Activated CD8-positive, alpha-beta T cell treated with anti-CD3 and anti-CD28 coated beads, Interleukin-2, amount 10 ng/mL, durations not matched to agents 7 days and 5 days (primary cell): Measurements from ENCODE around the gene SSMEM1. TPM values are rescaled to one million over a fixed set of nuclear protein-coding genes. Genes with fewer than 3 reads are reported as not detected.
"Not testable (repeated sequence)": the region's sequence is repeated elsewhere in the genome, so short reads cannot be mapped to it uniquely, and the experiment has no call there.

Experiments used
- ATAC-seq: fragments of 150-1000 bp; cut with Tn5 transposase; one replicate; pipeline ENCODE4 v1.10.0; 2021; ENCODE audit warnings: moderate library complexity
- CTCF ChIA-PET: fragments of 350-600 bp; sonication (Branson Sonifier 250); formaldehyde crosslinking; loops from one replicate; lab custom pipeline; 2021; ENCODE audit warnings: antibody characterized with exemption; lab: Charles Lee
- POLR2A ChIA-PET: fragments of 350-600 bp; sonication (Branson Sonifier 250); formaldehyde crosslinking; loops from one replicate; lab custom pipeline; 2021; ENCODE audit warnings: antibody characterized with exemption; lab: Charles Lee
- DNase-seq: peaks from one replicate; pipeline ENCODE4 v3.0.0-alpha.2; 2020
- H3K27ac Mint-ChIP-seq: one replicate; pipeline ENCODE4 v1.8.0; 2021; ENCODE audit warnings: mild to moderate bottlenecking, mixed read lengths
- H3K27me3 Mint-ChIP-seq: one replicate; pipeline ENCODE4 v1.8.0; 2021; ENCODE audit warnings: low read depth, mixed read lengths
- H3K36me3 Mint-ChIP-seq: one replicate; pipeline ENCODE4 v1.8.0; 2021; ENCODE audit warnings: low read depth, mixed read lengths
- H3K4me1 Mint-ChIP-seq: one replicate; pipeline ENCODE4 v1.8.0; 2021; ENCODE audit warnings: low read depth, mixed read lengths
- H3K4me3 Mint-ChIP-seq: one replicate; pipeline ENCODE4 v1.8.0; 2021; ENCODE audit warnings: mild to moderate bottlenecking, mixed read lengths
- H3K9me3 Mint-ChIP-seq: one replicate; pipeline ENCODE4 v1.8.0; 2022; ENCODE audit warnings: mixed read lengths; ENCODE audit not compliant: insufficient read depth
- total RNA-seq, 2 experiments: library from RNA; stranded (reverse); gene quantifications; one replicate each; pipeline ENCODE4 v1.2.3, GENCODE V29; 2021

SSMEM1 gene
- total RNA-seq, 2 experiments from 2014 or later, result not detected

DNA sequence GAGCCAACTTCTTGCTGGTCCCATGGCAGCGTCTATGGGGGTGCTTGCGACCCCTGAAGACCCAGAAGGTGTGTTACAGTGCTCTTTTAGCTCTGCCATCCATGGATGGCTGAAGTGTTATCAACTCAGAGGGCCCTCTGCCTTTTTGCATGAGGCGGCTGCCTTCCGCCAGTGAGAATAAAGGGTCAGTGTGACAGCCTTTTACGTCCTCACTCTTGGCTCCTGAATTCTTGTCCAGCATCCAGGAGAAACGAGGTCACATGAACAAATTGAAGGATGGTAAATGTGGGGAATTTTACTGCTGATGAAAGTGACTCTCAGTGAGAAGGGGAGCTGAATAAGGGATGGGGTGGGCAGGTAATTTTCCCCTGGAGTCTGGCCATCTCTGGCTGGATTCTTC is 24.1 kb downstream of the SSMEM1 start:
- DNase-seq (no peak), ATAC-seq (no peak)
- H3K27me3 Mint-ChIP-seq, result peaks cover 7% of the 10 kb centered on the region
- POLR2A ChIA-PET, result no interaction called here
- no peaks in the 10 kb centered on the region for H3K4me1 Mint-ChIP-seq
- H3K4me3 Mint-ChIP-seq, result no peak overlapping the region
- no peak overlapping the region for H3K27ac Mint-ChIP-seq
- H3K36me3 Mint-ChIP-seq, result no peaks in the 10 kb centered on the region
- CTCF ChIA-PET, result no interaction called here
- H3K9me3 Mint-ChIP-seq, result no peaks in the 10 kb centered on the region

DNA sequence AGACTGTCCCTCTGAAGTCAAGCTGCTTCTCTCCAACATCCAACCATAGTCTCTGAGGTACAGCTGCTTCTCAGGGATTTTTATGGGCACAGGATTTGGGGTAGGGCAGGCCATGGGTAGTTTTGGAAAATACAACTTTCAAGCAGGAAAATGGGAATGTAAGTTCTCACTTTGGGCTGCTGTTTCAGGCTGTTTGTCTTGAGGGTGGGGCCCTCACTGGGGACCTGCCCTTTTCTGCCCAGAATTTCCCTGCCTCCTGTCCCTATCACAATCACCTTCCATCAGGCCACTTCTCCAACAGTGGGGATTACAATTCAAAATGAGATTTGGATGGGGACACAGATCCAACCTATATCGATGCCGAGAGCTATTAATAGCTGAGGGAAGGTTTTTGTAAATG is 24.5 kb downstream of the SSMEM1 start:
- ChIA-PET CTCF (no interaction called here), POLR2A (no interaction called here)
- H3K27me3 Mint-ChIP-seq, result peaks cover 10% of the 10 kb centered on the region
- ATAC-seq, result no peak
- DNase-seq, result no peak
- no peaks in the 10 kb centered on the region for H3K4me1 Mint-ChIP-seq
- H3K27ac Mint-ChIP-seq, result no peak overlapping the region
- H3K9me3 Mint-ChIP-seq, result no peaks in the 10 kb centered on the region
- H3K4me3 Mint-ChIP-seq, result no peak overlapping the region
- no peaks in the 10 kb centered on the region for H3K36me3 Mint-ChIP-seq

DNA sequence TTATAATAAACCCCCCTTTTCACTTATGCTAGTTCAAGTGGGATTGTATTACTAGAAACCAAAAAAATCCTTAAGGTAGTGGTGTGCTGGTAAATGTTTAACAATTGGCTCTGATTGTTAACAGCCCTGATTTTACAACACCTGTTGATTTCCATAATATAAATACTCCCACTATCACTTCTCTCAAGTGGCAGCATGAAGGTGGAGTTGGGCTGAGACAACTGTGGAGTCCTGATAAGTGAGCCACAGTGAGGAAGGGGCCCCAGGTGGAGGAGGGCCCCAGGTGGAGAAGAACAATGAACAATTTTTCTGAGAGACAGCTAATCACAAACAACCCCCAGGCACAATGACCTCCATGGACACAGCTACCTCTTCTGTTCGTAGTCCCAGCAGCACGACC is 26.4 kb downstream of the SSMEM1 start:
- ChIA-PET CTCF (no interaction called here), POLR2A (no interaction called here)
- Mint-ChIP-seq H3K9me3 (no peaks in the 10 kb centered on the region), H3K27me3 (peaks cover 11% of the 10 kb centered on the region), H3K4me3 (no peak overlapping the region), H3K27ac (no peak overlapping the region), H3K4me1 (no peaks in the 10 kb centered on the region), H3K36me3 (no peaks in the 10 kb centered on the region)
- DNase-seq, result no peak
- ATAC-seq, result no peak

DNA sequence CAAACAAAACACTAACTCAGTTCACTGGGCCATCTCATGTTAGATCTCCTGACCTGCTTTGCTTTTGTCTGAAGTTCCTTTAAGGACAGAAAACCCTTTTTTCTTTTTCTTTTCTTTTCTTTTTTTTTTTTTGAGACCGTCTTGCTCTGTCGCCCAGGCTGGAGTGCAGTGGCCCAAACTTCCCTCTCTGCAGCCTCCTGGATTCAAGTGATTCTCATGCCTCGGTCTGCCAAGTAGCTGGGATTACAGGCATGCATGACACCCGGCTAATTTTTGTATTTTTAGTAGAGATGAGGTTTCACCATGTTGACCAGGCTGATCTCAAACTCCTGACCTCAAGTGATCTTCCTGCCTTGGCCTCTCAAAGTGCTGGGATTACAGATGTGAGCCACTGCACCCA is 28.7 kb downstream of the SSMEM1 start:
- not testable (repeated sequence) for H3K4me3 Mint-ChIP-seq

DNA sequence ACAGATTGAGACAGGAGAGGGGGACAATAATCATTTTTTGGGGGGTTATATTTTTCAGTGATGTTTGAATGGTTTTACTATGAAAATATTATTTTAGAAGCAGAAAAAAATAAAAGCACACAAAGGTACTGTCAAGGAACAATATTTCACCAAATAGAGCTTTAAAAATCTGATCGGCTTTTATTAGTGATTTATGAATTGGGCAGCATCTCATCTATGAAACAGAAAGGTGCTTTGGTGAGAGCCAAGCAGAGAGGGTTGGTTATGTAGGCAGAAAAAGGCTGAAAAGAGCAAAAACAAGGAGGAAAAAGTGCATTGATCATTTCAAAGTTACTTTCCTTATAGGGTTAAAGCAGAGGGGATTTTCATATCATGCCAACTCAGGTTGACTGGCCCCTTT is 32.6 kb downstream of the SSMEM1 start:
- peaks cover 11% of the 10 kb centered on the region for H3K4me1 Mint-ChIP-seq
- no peak for ATAC-seq
- H3K27ac Mint-ChIP-seq, result no peak overlapping the region
- H3K27me3 Mint-ChIP-seq, result peaks cover 15% of the 10 kb centered on the region
- no peaks in the 10 kb centered on the region for H3K36me3 Mint-ChIP-seq
- no peak overlapping the region for H3K4me3 Mint-ChIP-seq
- ChIA-PET POLR2A (interaction anchor here (1.6 kb wide), 1 partner anchor 35 kb away, joined by 4 read pairs; the partner anchor contains the start of gene TMEM209), CTCF (interaction anchor here (1.0 to 2.3 kb wide), 2 partner anchors 168 to 518 kb away, joined by 3 to 8 read pairs; no protein-coding TSS in a partner anchor)
- DNase-seq, result no peak
- peaks cover 4% of the 10 kb centered on the region for H3K9me3 Mint-ChIP-seq

More for the DNA sequence above, 28.7 kb downstream of the SSMEM1 start:
- CTCF ChIA-PET, DNase-seq, ATAC-seq, H3K36me3 Mint-ChIP-seq, H3K9me3 Mint-ChIP-seq, H3K4me1 Mint-ChIP-seq, POLR2A ChIA-PET, H3K27ac Mint-ChIP-seq: not testable (repeated sequence)
- H3K27me3 Mint-ChIP-seq, result peaks cover 10% of the 10 kb centered on the region

DNA sequence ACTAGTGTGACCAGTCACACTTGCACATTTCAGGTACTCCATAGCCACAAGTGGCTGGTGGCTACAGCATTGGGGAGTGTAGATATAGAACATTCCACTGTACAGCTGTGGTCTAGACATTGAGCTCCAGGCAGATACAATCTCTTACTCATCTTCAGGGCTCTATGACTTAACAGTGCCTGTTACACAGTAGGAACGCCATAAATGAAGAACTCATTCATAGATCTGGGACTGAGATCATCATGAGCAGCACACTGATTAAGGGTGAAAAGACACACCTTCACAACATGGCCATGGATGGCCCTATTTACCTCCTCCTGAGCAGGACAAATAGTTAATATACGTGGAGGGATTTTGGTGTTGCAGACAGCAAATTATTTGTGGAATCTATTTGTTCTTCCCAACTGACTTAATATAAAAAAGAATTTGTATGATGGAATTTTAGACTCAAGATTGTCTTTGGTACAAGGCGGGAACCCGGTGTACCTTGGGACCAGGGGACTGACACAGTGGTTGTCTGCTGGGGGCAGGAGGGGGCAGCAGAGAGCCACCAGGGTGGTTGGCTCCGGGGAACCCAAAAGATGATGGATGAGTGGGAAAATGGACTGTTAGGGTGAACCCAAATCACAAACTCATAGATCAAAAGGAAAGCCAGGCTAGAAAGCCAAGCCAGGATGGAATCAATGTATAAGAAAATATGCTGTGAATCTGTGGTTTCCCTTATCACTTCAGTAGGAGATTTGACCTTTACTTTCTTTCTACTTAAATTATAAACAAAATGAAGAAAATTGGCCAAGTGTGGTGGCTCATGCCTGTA is 34.7 kb downstream of the SSMEM1 start:
- peaks cover 4% of the 10 kb centered on the region for H3K27me3 Mint-ChIP-seq
- no peaks in the 10 kb centered on the region for H3K36me3 Mint-ChIP-seq
- H3K4me3 Mint-ChIP-seq, result no peak overlapping the region
- no peak overlapping the region for H3K27ac Mint-ChIP-seq
- H3K9me3 Mint-ChIP-seq, result peaks cover 4% of the 10 kb centered on the region
- ATAC-seq, result peak; percentile 90
- peak; percentile 69 for DNase-seq
- POLR2A ChIA-PET, result no interaction called here
- H3K4me1 Mint-ChIP-seq, result peaks cover 11% of the 10 kb centered on the region
- CTCF ChIA-PET, result interaction anchor here (0.7 to 3.0 kb wide), 5 partner anchors 171 to 515 kb away, joined by 3 to 22 read pairs (median 4); partner anchors contain the start of gene KLHDC10

DNA sequence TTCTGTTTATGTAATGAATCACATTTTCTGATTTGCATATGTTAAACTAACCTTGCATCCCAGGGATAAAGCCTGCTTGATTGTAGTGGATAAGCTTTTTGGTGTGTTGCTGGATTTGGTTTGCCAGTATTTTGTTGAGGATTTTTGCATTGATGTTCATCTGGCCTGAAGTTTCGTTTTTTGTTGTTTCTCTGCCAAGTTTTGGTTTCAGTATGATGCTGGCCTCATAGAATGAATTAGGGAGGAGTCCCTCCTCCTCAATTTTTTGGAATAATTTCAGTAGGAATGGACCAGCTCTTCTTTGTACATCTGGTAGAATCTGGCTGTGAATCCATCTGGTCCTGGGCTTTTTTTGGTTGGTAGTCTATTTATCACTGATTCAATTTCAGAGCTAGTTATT is 35.8 kb downstream of the SSMEM1 start:
- peaks cover 11% of the 10 kb centered on the region for H3K4me1 Mint-ChIP-seq
- CTCF ChIA-PET, result interaction anchor here (0.9 to 3.0 kb wide), 7 partner anchors 51 to 514 kb away, joined by 4 to 22 read pairs (median 5); partner anchors contain the start of gene KLHDC10
- ATAC-seq, POLR2A ChIA-PET, H3K27me3 Mint-ChIP-seq, H3K9me3 Mint-ChIP-seq, H3K27ac Mint-ChIP-seq, H3K4me3 Mint-ChIP-seq, H3K36me3 Mint-ChIP-seq, DNase-seq: not testable (repeated sequence)

DNA sequence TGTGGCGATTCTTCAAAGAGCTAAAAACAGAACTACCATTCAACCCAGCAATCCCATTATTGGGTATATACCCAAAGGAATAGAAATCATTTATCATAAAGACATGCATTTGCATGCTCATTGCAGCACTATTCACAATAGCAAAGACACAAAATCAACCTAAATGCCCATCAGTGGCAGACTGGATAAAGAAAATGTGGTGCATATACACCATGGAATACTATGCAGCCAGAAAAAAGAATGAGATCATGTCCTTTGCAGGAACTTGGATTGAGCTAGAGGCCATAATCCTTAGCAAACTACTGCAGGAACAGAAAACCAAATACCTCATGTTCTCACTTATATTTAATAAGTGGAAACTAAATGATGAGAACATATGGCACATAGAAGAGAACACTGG is 38.8 kb downstream of the SSMEM1 start:
- H3K36me3 Mint-ChIP-seq, CTCF ChIA-PET, ATAC-seq, H3K27ac Mint-ChIP-seq, H3K9me3 Mint-ChIP-seq, H3K27me3 Mint-ChIP-seq, DNase-seq, H3K4me3 Mint-ChIP-seq, POLR2A ChIA-PET: not testable (repeated sequence)
- H3K4me1 Mint-ChIP-seq, result peaks cover 11% of the 10 kb centered on the region

DNA sequence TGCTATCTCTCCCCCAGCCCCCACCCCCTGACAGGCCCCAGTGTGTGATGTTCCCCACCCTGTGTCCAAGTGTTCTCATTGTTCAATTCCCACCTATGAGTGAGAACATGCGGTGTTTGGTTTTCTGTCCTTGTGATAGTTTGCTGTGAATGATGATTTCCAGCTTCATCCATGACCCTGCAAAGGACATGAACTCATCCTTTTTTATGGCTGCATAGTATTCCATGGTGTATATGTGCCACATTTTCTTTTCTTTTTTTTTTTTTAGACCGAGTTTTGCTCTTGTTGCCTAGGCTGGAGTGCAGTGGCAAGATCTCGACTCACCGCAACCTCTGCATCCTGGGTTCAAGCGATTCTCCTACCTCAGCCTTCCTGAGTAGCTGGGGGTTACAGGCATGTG is 41.2 kb downstream of the SSMEM1 start:
- peaks cover 17% of the 10 kb centered on the region for H3K27me3 Mint-ChIP-seq
- POLR2A ChIA-PET, H3K9me3 Mint-ChIP-seq, H3K4me3 Mint-ChIP-seq, DNase-seq, ATAC-seq, CTCF ChIA-PET, H3K4me1 Mint-ChIP-seq, H3K36me3 Mint-ChIP-seq, H3K27ac Mint-ChIP-seq: not testable (repeated sequence)

DNA sequence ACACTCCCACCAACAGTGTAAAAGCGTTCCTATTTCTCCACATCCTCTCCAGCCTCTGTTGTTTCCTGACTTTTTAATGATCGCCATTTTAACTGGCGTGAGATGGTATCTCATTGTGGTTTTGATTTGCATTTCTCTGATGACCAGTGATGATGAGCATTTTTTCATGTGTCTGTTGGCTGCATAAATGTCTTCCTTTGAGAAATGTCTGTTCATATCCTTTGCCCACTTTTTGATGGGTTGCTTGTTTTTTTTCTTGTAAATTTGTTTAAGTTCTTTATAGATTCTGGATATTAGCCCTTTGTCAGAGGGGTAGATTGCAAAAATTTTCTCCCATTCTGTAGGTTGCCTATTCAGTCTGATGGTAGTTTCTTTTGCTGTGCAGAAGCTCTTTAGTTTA is 42.0 kb downstream of the SSMEM1 start:
- H3K36me3 Mint-ChIP-seq, CTCF ChIA-PET, H3K27ac Mint-ChIP-seq, DNase-seq, H3K9me3 Mint-ChIP-seq, ATAC-seq, H3K4me1 Mint-ChIP-seq, H3K4me3 Mint-ChIP-seq, POLR2A ChIA-PET: not testable (repeated sequence)
- H3K27me3 Mint-ChIP-seq, result peaks cover 20% of the 10 kb centered on the region

DNA sequence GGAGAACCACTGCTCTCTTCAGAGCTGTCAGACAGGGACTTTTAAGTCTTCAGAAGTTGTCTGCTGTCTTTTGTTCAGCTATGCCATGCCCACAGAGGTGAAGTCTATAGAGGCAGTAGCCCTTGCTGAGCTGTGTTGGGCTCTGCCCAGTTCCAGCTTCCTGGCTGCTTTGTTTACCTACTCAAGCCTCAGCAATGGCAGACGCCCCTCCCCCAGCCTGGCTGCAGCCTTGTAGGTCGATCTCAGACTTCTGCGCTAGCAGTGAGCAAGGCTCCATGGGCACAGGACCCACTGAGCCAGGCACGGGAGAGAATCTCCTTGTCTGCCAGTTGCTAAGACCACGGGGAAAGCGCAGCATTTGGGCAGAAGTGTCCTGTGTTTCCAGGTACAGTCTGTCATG is 46.9 kb downstream of the SSMEM1 start:
- DNase-seq (no peak), ATAC-seq (no peak)
- ChIA-PET CTCF (no interaction called here), POLR2A (no interaction called here)
- Mint-ChIP-seq H3K9me3 (peaks cover 6% of the 10 kb centered on the region), H3K4me1 (no peaks in the 10 kb centered on the region), H3K4me3 (no peak overlapping the region), H3K36me3 (no peaks in the 10 kb centered on the region), H3K27me3 (peaks cover 16% of the 10 kb centered on the region), H3K27ac (no peak overlapping the region)

DNA sequence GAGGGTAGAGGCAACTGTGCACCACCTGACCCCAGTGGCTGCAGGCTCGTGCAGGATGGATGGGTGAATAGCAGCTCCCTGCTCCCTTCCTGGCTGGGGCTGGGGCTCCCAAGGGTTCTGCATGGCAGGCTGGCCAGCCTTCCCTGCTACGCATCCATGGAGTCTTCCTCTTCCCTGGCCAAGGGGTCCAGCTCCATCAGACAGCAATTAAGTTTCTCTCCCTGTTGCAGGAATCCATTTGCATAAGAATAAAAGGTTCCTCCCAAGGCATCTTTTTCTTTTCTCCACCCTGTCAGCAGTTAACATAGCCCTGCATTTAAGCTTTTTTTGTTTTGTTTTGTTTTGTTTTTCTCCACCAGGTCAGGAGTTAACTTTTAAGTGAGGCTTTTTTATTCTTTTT is 49.0 kb downstream of the SSMEM1 start:
- CTCF ChIA-PET, result no interaction called here
- POLR2A ChIA-PET, result no interaction called here
- peaks cover 6% of the 10 kb centered on the region for H3K9me3 Mint-ChIP-seq
- no peak for DNase-seq
- H3K4me3 Mint-ChIP-seq, result no peak overlapping the region
- no peak for ATAC-seq
- no peaks in the 10 kb centered on the region for H3K36me3 Mint-ChIP-seq
- peaks cover 12% of the 10 kb centered on the region for H3K27me3 Mint-ChIP-seq
- no peaks in the 10 kb centered on the region for H3K4me1 Mint-ChIP-seq
- no peak overlapping the region for H3K27ac Mint-ChIP-seq
